Measurements from ENCODE around the gene MAPK8IP3. TPM values are rescaled to one million over a fixed set of nuclear protein-coding genes. Genes with fewer than 3 reads are reported as not detected.
A peak's percentile ranks its signal among the peaks of the same experiment; 100 is the strongest.

The MAPK8IP3 gene
- total and polyA plus RNA-seq, 7 donors = 11.7 to 31.6 (median 22.6) TPM

DNA sequence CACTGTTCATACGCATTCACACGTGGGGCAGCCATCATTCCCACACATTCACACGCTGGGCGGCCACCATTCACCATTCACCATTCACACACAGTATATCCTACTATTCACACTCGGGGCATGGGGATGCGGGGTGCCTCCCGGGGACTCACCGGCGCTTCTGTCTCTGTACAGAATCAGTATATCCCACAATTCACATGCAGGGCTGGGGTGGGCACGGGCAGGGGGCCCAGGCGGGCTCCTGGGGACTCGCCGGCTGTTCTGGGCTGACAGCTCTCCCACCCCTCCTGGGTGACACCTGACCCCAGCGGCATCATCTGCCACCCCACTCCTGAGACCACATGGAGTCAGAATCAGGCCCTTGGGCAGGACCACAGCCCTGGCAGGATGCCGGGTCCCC is 55.8 kb downstream of the MAPK8IP3 start:
- WGBS, 3 donors = 90 to 93% (median 92%) methylated on average over 15 of the region's 15 CpGs
- ATAC-seq = no peak
- DNase-seq = no peak

DNA sequence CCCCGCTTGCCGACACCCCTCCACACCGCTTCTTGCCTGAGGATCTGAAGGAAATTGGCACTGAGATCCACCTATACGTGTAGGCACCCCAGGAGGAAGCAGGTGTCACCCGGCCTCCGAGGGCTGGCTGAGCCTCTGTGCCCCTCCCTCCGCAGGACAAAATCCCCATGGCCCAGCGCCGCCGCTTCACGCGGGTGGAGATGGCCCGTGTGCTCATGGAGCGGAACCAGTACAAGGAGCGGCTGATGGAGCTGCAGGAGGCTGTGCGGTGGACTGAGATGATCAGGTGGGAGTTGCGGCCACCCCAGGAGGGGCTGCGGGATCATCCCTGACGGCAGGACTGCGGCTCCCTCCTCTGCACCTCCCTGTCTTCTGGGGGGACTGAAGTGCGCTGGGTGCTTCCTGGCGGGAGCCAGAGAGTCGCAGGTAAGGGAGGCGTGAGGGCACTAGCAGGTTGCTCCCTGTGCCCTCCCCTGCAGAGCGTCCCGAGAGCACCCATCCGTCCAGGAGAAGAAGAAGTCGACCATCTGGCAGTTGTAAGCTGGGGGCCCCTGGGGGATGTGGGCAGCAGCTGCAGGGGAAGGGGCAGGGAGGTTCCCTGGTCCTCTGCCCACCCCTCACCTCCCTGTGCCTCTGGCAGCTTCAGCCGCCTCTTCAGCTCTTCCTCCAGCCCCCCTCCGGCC is 56.3 kb downstream of the MAPK8IP3 start:
- Histone ChIP-seq H3K9me3 (no peaks in the 10 kb centered on the region), H3K27ac (no peak overlapping the region), H3K36me3 (ENCODE audit: insufficient read depth in 1 of 2, low read depth in 1 of 2) (peaks cover 2 to 87% of the 10 kb centered on the region in 2 donors), H3K4me3 (no peak overlapping the region), H3K4me1 (no peaks in the 10 kb centered on the region), H3K27me3 (ENCODE audit: insufficient read depth in 3 of 3, low read length in 2 of 3) (no peaks in the 10 kb centered on the region)
- DNase-seq = no peak
- 86 to 88% (median 86%) methylated on average over 26 to 30 of the region's 30 CpGs for WGBS, 3 donors
- TF ChIP-seq, protein P1, sequence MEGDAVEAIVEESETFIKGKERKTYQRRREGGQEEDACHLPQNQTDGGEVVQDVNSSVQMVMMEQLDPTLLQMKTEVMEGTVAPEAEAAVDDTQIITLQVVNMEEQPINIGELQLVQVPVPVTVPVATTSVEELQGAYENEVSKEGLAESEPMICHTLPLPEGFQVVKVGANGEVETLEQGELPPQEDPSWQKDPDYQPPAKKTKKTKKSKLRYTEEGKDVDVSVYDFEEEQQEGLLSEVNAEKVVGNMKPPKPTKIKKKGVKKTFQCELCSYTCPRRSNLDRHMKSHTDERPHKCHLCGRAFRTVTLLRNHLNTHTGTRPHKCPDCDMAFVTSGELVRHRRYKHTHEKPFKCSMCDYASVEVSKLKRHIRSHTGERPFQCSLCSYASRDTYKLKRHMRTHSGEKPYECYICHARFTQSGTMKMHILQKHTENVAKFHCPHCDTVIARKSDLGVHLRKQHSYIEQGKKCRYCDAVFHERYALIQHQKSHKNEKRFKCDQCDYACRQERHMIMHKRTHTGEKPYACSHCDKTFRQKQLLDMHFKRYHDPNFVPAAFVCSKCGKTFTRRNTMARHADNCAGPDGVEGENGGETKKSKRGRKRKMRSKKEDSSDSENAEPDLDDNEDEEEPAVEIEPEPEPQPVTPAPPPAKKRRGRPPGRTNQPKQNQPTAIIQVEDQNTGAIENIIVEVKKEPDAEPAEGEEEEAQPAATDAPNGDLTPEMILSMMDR (IDR thresholded peaks at IDR 0.05) = no peak
- intact Hi-C loops (cut with DNase I) = no loop called here
- ATAC-seq = no peak

More for the DNA sequence above, 55.8 kb downstream of the MAPK8IP3 start:
- TF ChIP-seq, protein P1 (IDR thresholded peaks at IDR 0.05) = no peak
- Histone ChIP-seq H3K4me1 (no peaks in the 10 kb centered on the region), H3K9me3 (no peaks in the 10 kb centered on the region), H3K27ac (no peak overlapping the region), H3K27me3 (ENCODE audit: insufficient read depth in 3 of 3, low read length in 2 of 3) (no peaks in the 10 kb centered on the region), H3K36me3 (ENCODE audit: insufficient read depth in 1 of 2, low read depth in 1 of 2) (peaks cover 0 to 82% of the 10 kb centered on the region in 2 donors), H3K4me3 (no peak overlapping the region)
- intact Hi-C loops (cut with DNase I) = no loop called here

GRCh38 chr16:1762879-1763520 is 57.0 kb downstream of the MAPK8IP3 start:
- Histone ChIP-seq H3K9me3 (no peaks in the 10 kb centered on the region), H3K36me3 (ENCODE audit: insufficient read depth in 1 of 2, low read depth in 1 of 2) (peaks cover 4 to 87% of the 10 kb centered on the region in 2 donors), H3K27me3 (ENCODE audit: insufficient read depth in 3 of 3, low read length in 2 of 3) (no peaks in the 10 kb centered on the region), H3K4me3 (no peak overlapping the region), H3K27ac (no peak overlapping the region), H3K4me1 (no peaks in the 10 kb centered on the region)
- TF ChIP-seq, protein P1 (IDR thresholded peaks at IDR 0.05) = no peak
- WGBS, 3 donors = 71 to 79% (median 72%) methylated on average over 23 to 24 of the region's 24 CpGs
- ATAC-seq (peak in 1 of 4 donors; percentile 4), DNase-seq (peak in 1 of 2 donors; percentile 61)
- intact Hi-C loops (cut with DNase I) = no loop called here

DNA sequence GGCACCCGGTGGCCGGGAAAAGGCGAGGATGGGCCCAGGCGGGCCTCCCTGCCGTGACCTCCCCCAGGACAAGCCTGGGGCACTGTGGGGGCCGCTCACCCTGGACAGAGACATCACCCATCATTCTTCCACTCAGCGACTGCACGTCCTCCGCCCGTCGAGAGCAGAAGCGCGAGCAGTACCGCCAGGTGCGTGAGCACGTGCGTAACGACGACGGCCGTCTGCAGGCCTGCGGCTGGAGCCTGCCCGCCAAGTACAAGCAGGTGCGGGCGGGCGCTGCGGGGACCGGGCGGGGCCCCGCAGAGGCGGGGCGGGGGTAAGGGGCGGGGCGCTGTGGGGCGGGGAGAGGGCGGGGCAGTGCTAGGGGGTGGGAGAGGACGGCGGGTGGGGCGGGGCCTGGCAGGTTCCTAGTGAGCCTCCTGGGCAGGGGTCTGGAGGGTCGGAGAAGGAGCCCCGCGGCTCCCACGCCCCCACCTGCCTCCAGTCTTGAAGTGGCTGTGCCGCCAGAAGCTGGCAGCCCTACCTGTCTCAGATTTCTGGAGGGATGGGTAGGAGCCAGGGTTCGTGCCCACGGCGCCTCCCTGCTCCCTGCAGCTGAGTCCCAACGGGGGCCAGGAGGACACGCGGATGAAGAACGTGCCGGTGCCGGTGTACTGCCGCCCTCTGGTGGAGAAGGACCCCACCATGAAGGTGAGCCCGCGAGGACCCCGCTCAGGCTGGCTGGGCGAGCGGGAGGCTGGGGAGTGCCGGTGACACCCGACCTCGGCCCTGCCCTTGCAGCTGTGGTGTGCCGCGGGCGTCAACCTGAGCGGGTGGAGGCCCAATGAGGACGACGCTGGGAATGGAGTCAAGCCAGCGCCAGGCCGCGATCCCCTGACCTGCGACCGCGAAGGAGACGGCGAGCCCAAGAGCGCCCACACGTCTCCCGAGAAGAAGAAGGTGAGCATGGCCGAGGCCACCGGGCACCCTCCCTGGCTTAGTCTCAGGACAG is 57.8 kb downstream of the MAPK8IP3 start:
- DNase-seq = peak in 1 of 2 donors; percentile 74

More for the DNA sequence above, 57.8 kb downstream of the MAPK8IP3 start:
- H3K9me3 ChIP-seq = no peaks in the 10 kb centered on the region
- H3K4me3 ChIP-seq = no peak overlapping the region
- H3K36me3 ChIP-seq (ENCODE audit: insufficient read depth in 1 of 2, low read depth in 1 of 2) = peaks cover 4 to 89% of the 10 kb centered on the region in 2 donors
- H3K27me3 ChIP-seq (ENCODE audit: insufficient read depth in 3 of 3, low read length in 2 of 3) = no peaks in the 10 kb centered on the region
- H3K27ac ChIP-seq = peak overlapping the region; percentile 3
- TF ChIP-seq, protein P1 (IDR thresholded peaks at IDR 0.05) = peak; percentile 24
- intact Hi-C loops (cut with DNase I) = no loop called here
- peak; percentile 10 to 55 (median 47) for ATAC-seq
- H3K4me1 ChIP-seq = no peaks in the 10 kb centered on the region
- WGBS, 3 donors = 69 to 73% (median 72%) methylated on average over 62 to 80 of the region's 81 CpGs

Data from psoas muscle (tissue), 8 donors.